ENCODE results near the gene IFI44.

Gene IFI44, protein sequence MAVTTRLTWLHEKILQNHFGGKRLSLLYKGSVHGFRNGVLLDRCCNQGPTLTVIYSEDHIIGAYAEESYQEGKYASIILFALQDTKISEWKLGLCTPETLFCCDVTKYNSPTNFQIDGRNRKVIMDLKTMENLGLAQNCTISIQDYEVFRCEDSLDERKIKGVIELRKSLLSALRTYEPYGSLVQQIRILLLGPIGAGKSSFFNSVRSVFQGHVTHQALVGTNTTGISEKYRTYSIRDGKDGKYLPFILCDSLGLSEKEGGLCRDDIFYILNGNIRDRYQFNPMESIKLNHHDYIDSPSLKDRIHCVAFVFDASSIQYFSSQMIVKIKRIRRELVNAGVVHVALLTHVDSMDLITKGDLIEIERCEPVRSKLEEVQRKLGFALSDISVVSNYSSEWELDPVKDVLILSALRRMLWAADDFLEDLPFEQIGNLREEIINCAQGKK

DNA sequence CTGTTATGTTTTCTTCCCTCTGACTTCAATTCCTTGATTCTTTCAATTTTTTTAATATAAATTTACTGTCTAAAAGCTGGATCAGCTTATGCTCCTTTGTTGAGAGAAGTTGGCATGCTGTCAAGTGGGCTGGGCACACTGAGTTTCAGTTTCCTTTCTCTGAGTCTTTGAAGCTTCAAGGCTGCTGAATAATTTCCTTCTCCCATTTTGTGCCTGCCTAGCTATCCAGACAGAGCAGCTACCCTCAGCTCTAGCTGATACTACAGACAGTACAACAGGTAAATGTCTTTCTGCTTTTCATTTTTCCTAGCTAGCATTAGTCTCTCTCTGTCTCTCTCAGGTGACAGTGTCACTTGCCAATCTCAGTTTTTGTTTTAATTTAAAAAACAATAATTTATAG, at the start of gene IFI44:
Gene IFI44 (plus strand): TSS at position 204 of the 400 bp plus-strand sequence. CDS start 365 bp downstream, outside the sequence.
- H3K27ac ChIP-seq = no peak within 1 kb of the TSS
- TF ChIP-seq, protein P1, sequence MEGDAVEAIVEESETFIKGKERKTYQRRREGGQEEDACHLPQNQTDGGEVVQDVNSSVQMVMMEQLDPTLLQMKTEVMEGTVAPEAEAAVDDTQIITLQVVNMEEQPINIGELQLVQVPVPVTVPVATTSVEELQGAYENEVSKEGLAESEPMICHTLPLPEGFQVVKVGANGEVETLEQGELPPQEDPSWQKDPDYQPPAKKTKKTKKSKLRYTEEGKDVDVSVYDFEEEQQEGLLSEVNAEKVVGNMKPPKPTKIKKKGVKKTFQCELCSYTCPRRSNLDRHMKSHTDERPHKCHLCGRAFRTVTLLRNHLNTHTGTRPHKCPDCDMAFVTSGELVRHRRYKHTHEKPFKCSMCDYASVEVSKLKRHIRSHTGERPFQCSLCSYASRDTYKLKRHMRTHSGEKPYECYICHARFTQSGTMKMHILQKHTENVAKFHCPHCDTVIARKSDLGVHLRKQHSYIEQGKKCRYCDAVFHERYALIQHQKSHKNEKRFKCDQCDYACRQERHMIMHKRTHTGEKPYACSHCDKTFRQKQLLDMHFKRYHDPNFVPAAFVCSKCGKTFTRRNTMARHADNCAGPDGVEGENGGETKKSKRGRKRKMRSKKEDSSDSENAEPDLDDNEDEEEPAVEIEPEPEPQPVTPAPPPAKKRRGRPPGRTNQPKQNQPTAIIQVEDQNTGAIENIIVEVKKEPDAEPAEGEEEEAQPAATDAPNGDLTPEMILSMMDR (IDR thresholded peaks at IDR 0.05) = no peak
- no peak for TF ChIP-seq ZFX (IDR thresholded peaks at IDR 0.05; ENCODE audit: borderline replicate concordance)

DNA sequence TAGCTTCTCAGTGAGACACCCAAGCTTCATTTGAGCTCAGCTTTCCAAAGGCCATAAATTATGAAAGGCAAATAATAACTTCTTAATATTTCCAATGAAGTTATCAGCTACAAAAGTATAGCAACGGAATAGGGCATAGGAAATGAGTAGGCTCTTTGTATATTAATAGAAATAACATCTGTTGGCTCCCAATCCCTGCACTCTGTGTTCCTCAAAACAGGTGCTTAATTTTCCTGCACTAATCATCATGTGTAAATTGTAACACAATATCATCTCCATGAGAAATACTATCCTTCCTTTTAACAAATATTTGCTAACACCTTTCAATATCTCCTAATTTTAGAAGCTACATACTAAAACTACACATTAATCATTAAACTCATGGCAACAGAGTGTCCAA, 48.6 kb upstream of the IFI44 start:
- TF ChIP-seq, protein P1 (IDR thresholded peaks at IDR 0.05) = no peak
- TF ChIP-seq ZFX (IDR thresholded peaks at IDR 0.05; ENCODE audit: borderline replicate concordance) = no peak
- H3K27ac ChIP-seq = no peak overlapping the region

DNA sequence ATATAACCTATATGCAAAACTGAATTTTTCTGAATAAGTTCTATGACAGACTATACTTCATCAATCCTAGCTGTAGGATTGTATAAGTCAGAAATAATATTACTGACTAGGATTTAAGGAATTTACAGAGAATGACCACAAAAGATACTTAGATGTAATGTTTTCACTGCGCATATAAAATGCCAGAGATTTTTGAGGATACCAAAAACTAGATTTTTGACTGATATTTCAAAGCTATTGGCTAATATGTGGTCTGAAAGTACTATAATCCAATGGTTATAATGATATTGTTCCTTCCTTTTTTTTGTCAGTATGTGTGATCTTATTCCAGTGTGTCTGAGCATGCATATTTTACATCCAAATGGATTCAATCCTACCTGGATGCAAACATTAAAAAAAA, 46.4 kb upstream of the IFI44 start:
- no peak for TF ChIP-seq ZFX (IDR thresholded peaks at IDR 0.05; ENCODE audit: borderline replicate concordance)
- TF ChIP-seq, protein P1 (IDR thresholded peaks at IDR 0.05) = no peak

DNA sequence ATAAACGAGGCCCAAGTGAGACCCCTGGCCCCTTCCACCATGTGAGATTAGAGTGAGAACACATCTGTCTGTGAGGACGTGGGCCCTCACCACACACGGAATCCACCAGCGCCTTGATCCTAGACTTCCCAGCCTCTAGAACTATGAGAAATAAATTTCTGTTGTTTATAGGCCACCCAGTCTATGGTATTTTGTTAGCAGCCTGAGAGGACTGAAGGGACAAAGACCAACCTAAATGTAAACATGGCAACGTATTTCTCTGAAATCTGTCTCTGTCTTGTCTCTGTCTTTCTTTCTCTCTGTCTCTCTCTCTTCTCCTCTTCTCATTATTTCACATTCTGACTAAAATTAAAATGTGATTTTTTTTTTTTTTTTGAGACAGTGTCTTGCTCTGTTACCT, 45.0 kb upstream of the IFI44 start:
- TF ChIP-seq, protein P1 (IDR thresholded peaks at IDR 0.05) = no peak
- TF ChIP-seq ZFX (IDR thresholded peaks at IDR 0.05; ENCODE audit: borderline replicate concordance) = no peak
- no peak overlapping the region for H3K27ac ChIP-seq

More for the DNA sequence above, 46.4 kb upstream of the IFI44 start:
- H3K27ac ChIP-seq = no peak overlapping the region

DNA sequence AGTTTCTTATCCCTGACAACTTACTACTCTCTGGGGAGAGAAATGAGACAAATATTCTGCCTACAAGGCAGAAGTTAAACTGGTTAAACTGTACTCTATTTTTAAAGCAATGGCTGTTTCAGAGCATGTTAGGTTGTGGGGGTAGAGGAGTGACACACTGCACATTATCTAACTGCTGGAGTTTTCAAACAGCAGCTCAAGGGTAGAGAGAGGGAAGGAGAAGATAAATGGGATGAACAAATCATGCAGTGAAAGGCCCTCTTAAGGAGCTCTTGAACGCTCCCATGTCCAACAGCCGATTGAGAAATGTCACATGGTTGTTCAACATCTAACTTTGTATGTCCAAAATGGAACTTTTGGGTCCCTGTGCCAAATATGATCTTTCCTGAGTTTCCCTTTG, 43.4 kb upstream of the IFI44 start:
- no peak for TF ChIP-seq ZFX (IDR thresholded peaks at IDR 0.05; ENCODE audit: borderline replicate concordance)
- TF ChIP-seq, protein P1 (IDR thresholded peaks at IDR 0.05) = no peak
- no peak overlapping the region for H3K27ac ChIP-seq

DNA sequence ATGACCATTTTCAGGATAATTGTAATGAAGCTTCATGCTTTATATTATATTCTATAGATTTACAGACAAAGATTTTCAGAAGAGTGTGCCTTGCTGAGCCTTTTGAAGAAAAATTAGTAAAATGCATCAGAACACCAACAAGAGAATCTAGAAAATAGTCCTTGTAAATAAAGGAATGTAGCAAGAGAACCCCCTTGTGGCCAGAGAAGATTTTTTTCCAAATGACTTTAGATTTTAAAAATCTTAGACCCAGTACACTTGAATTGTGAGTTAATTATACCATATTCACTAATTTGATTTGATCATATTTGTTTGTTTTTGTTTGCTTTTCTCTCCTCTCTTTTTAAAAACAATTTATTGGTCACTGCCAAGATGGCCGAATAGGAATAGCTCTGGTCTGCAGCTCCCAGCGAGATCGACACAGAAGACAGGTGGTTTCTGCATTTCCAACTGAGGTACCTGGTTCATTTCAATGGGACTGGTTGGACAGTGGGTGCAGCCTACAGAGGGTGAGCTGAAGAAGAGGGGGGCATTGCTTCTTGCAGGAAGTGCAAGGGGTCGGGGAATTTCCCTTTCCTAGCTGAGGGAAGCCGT, 42.2 kb upstream of the IFI44 start:
- TF ChIP-seq, protein P1 (IDR thresholded peaks at IDR 0.05) = peak; percentile 79
- TF ChIP-seq ZFX (IDR thresholded peaks at IDR 0.05; ENCODE audit: borderline replicate concordance) = no peak

DNA sequence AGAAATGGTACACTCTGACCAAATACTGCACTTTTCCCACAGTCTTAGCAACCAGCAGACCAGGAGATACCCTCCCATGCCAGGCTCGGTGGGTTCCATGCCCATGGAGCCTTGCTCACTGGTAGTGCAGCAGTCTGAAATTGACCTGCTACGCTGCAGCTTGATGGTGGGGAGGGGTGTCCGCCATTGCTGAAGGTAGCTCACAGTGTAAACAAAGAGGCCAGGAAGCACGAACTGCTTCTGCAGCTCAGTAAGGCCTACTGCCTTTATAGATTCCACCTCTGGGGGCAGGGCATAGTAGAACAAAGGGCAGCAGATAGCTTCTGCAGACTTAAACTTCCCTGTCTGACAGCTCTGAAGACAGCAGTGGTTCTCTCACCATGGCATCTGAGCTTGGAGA, 41.7 kb upstream of the IFI44 start:
- TF ChIP-seq, protein P1 (IDR thresholded peaks at IDR 0.05) = no peak
- TF ChIP-seq ZFX (IDR thresholded peaks at IDR 0.05; ENCODE audit: borderline replicate concordance) = no peak

More for the DNA sequence above, 42.2 kb upstream of the IFI44 start:
- no peak overlapping the region for H3K27ac ChIP-seq

More for the DNA sequence above, 41.7 kb upstream of the IFI44 start:
- no peak overlapping the region for H3K27ac ChIP-seq

Data from 22Rv1 (cell line).